K562 (cell line): ENCODE results near the gene ACSL3. TPM values are rescaled to one million over a fixed set of nuclear protein-coding genes. Genes with fewer than 3 reads are reported as not detected.

Experiments
- ATAC-seq: fragments of 200-7000 bp; cut with Tn5 transposase; 3 replicates; pipeline ENCODE4 v1.9.1; 2020; ENCODE audit warnings: moderate library complexity
- BruUV-seq: library from RNA; stranded (reverse); fragments of 400-500 nt; replicated peaks from 2 replicates; lab custom pipeline; 2021; lab: Mats Ljungman, UMichigan
- CTCF ChIA-PET: fragments of 300-600 bp; formaldehyde crosslinking; extraction: SDS; loops from one replicate; lab custom pipeline; 2021; ENCODE audit warnings: low intra/inter-chr PET ratio; lab: Yijun Ruan, JAX
- POLR2A ChIA-PET: fragments of 300-600, 350-650 bp; sonication (Branson Sonifier 250); formaldehyde crosslinking; extraction: SDS; loops from one replicate; lab custom pipeline; 2021; ENCODE audit warnings: antibody characterized with exemption, inconsistent platforms; lab: Yijun Ruan, JAX
- DNase-seq, 4 experiments: peaks; one replicate each; pipeline versions ENCODE4 v3.0.0 to v3.0.0-alpha.2; 2011 to 2018; ENCODE audit warnings: low spot score in 3 of 4, mixed read lengths in 3 of 4; ENCODE audit errors: extremely low read depth in 1 of 4
- FAIRE-seq: peaks from 2 replicates; lab custom pipeline; 2011; peaks lifted over from hg19 to GRCh38; lab: Jason Lieb, UNC
- H2AFZ ChIP-seq: 2 replicates; pipeline ENCODE4 v1.6.0; 2011; ENCODE audit warnings: low read depth, low read length, control low read depth, inconsistent platforms
- H3K27ac ChIP-seq: fragments of 200-600 bp; 3 replicates; pipeline ENCODE4 v1.8.0; 2011; ENCODE audit warnings: low read depth, mild to moderate bottlenecking, control low read depth, inconsistent platforms, low read length, moderate library complexity, mixed read lengths; ENCODE audit errors: extremely low read depth
- H3K27me3 ChIP-seq, 2 experiments: fragments of 300-600 bp in 1 of 2; 2 replicates in 1 of 2; 3 replicates in 1 of 2; pipeline versions ENCODE4 v1.6.0 to v1.8.0; 2011; ENCODE audit warnings: inconsistent platforms in 2 of 2, low read length in 2 of 2, mild to moderate bottlenecking in 1 of 2, mixed read lengths in 1 of 2, moderate library complexity in 1 of 2; ENCODE audit not compliant: control insufficient read depth in 2 of 2, insufficient read depth in 2 of 2
- H3K36me3 ChIP-seq: fragments of 300-600 bp; 3 replicates; pipeline ENCODE4 v1.8.0; 2011; ENCODE audit warnings: mild to moderate bottlenecking, low read length, inconsistent platforms; ENCODE audit not compliant: control insufficient read depth, insufficient read depth
- H3K4me1 ChIP-seq, 2 experiments: fragments of 200-600 bp in 1 of 2; replicated peaks in 1 of 2; 2 replicates in 1 of 2; 3 replicates in 1 of 2; pipeline versions ENCODE4 v1.5.1 to v1.8.0; 2011; ENCODE audit warnings: inconsistent platforms in 2 of 2, low read length in 2 of 2, mild to moderate bottlenecking in 1 of 2, mixed read lengths in 1 of 2, moderate library complexity in 1 of 2; ENCODE audit not compliant: control insufficient read depth in 2 of 2, insufficient read depth in 2 of 2
- H3K4me2 ChIP-seq: 2 replicates; pipeline ENCODE4 v1.6.1; 2011; ENCODE audit warnings: low read length, control low read depth, inconsistent platforms, mixed read lengths; ENCODE audit not compliant: insufficient read depth
- H3K4me3 ChIP-seq: fragments of 200-600 bp; sonication (generic), shearing (Covaris generic); 2 replicates; pipeline ENCODE4 v1.5.1; 2016; ENCODE audit warnings: control low read depth, inconsistent platforms
- H3K79me2 ChIP-seq: fragments of 200-600 bp; 3 replicates; pipeline ENCODE4 v1.8.0; 2011; ENCODE audit warnings: low read length, inconsistent platforms; ENCODE audit not compliant: control insufficient read depth, insufficient read depth
- H3K9ac ChIP-seq, 2 experiments: 2 replicates each; pipeline versions ENCODE4 v1.6.0 to v1.6.1; 2011; ENCODE audit warnings: low read depth in 2 of 2, low read length in 2 of 2, control low read depth in 1 of 2, inconsistent platforms in 1 of 2, mild to moderate bottlenecking in 1 of 2, mixed read lengths in 1 of 2; ENCODE audit not compliant: insufficient read depth in 1 of 2
- H3K9me1 ChIP-seq: one replicate; pipeline ENCODE4 v1.6.0; 2011; ENCODE audit warnings: inconsistent platforms, mild to moderate bottlenecking, low read length, moderate library complexity; ENCODE audit not compliant: control insufficient read depth, insufficient read depth
- H3K9me3 ChIP-seq: replicated peaks from 2 replicates; pipeline ENCODE4 v1.5.1; 2011; ENCODE audit warnings: low read depth, low read length, inconsistent platforms; ENCODE audit not compliant: control insufficient read depth, insufficient read depth
- H4K20me1 ChIP-seq: replicated peaks from 2 replicates; pipeline ENCODE4 v1.6.1; 2011; ENCODE audit warnings: low read length, inconsistent platforms, mixed read lengths; ENCODE audit not compliant: control insufficient read depth, insufficient read depth
- CGGBP1 ChIP-seq: fragments of 250-450 bp; sonication (Bioruptor Pico); IDR thresholded peaks from 2 replicates; pipeline ENCODE4 v1.9.0; 2021; ENCODE audit warnings: mild to moderate bottlenecking
- KDM1A ChIP-seq, 2 experiments: fragments of 450-650 bp; IDR thresholded peaks; 2 replicates each; pipeline ENCODE4 v1.6.1; 2016; ENCODE audit warnings: mild to moderate bottlenecking in 2 of 2
- MEIS2 ChIP-seq: fragments of 450-650 bp; IDR thresholded peaks from 2 replicates; pipeline ENCODE4 v1.6.1; 2014; ENCODE audit warnings: mild to moderate bottlenecking; ENCODE audit not compliant: partially characterized antibody
- PBX2 ChIP-seq, 2 experiments: IDR thresholded peaks in 1 of 2; conservative IDR thresholded peaks in 1 of 2; 2 replicates each; pipeline ENCODE4 v1.6.1; 2016; ENCODE audit warnings: low read depth in 2 of 2, mild to moderate bottlenecking in 1 of 2, missing compliant biosample characterization in 1 of 2, missing genetic modification characterization in 1 of 2, moderate library complexity in 1 of 2
- RBFOX2 ChIP-seq: fragments of 200-400 bp; formaldehyde crosslinking; IDR thresholded peaks from 2 replicates; pipeline ENCODE4 v1.6.1; 2017; ENCODE audit warnings: low read depth, mild to moderate bottlenecking, low read length, moderate library complexity
- ZMIZ1 ChIP-seq, 2 experiments: fragments of 150-350 bp in 1 of 2; IDR thresholded peaks; 2 replicates each; pipeline ENCODE4 v1.6.1; 2012 to 2016; ENCODE audit warnings: low read depth in 2 of 2, low read length in 2 of 2, mild to moderate bottlenecking in 1 of 2, moderate library complexity in 1 of 2
- WGBS: fragments of 100-300 bp; shearing (Covaris generic); methylation state at CpG from one replicate; pipeline ENCODE4 v1.1.6; 2016; ENCODE audit warnings: low coverage, mixed read lengths; ENCODE audit not compliant: insufficient coverage; ENCODE audit errors: missing lambda C conversion rate; 5-methylcytosine and 5-hydroxymethylcytosine counted together
- in situ Hi-C: fragments of 300-500 bp; cut with MboI; formaldehyde crosslinking; loops from 4 replicates; pipeline ENCODE4 v1.15.0; 2018; ENCODE audit warnings: inconsistent platforms, mixed read lengths
- intact Hi-C: fragments of 100-400 bp; cut with micrococcal nuclease; formaldehyde crosslinking; loops from 2 replicates; pipeline ENCODE4 v1.14.2; 2022
- polyA plus RNA-seq, 8 experiments: library from polyadenylated mRNA; depleted of rRNA in 4 of 8; stranded (reverse) in 5 of 8; unstranded in 3 of 8; fragments of >200 nt; fragmentation: Nextera tagmentation in 2 of 8; fragmentation: Illumina TruSeq in 1 of 8; extraction: Ambion mirVana in 2 of 8; extraction: Trizol in 1 of 8; gene quantifications; 2 replicates each; pipeline versions ENCODE4 v1.2.1 to v1.2.3, GENCODE V29; 2011 to 2014; ENCODE audit warnings: inconsistent platforms in 1 of 8, missing spikeins in 1 of 8
- total RNA-seq, 7 experiments: library from RNA; depleted of rRNA in 6 of 7; stranded (reverse); fragments of >200 nt in 6 of 7; fragmentation: Illumina TruSeq in 2 of 7; extraction: Trizol in 2 of 7; gene quantifications; 2 replicates each; pipeline versions ENCODE4 v1.2.1 to v1.2.3, GENCODE V29; 2011 to 2021; ENCODE audit warnings: low replicate concordance in 1 of 7

Gene ACSL3
- total and polyA plus RNA-seq, 9 of the 15 experiments (the other 6 are each of a cell fraction or from before 2014, with no cell fraction given), result 21.3 to 123 (median 85.2) TPM

GRCh38 chr2:222862909-222863544 lies 2.2 kb downstream of the ACSL3 start:
- in situ Hi-C loops, result no loop called here
- FAIRE-seq, result peak; percentile 48
- no TSS peak for BruUV-seq
- Histone ChIP-seq H2AFZ (no peak overlapping the region), H3K79me2 (peaks cover 73% of the 10 kb centered on the region), H3K4me3 (peak overlapping the region; percentile 93), H3K27ac (no peak overlapping the region), H3K27me3 (no peaks in the 10 kb centered on the region), H3K36me3 (no peaks in the 10 kb centered on the region; the same call in 2 of the 3 replicates), H3K4me2 (peak overlapping the region; percentile 89), H3K4me1 (peaks cover 6 to 35% of the 10 kb centered on the region in 2 experiments; a peak in 4 of 5 replicates), H3K9me3 (no peaks in the 10 kb centered on the region), H3K9ac (peak overlapping the region in 1 of 2 experiments; percentile 27; a peak in 1 of 4 replicates), H4K20me1 (peaks cover 51% of the 10 kb centered on the region), H3K9me1 (no peaks in the 10 kb centered on the region)
- POLR2A ChIA-PET, result interaction anchor here (1.3 to 2.0 kb wide), 6 partner anchors 12 to 156 kb away, joined by 5 to 6 read pairs (median 5); no protein-coding TSS in a partner anchor
- WGBS, result 12% methylated on average over 6 of the region's 6 CpGs
- TF ChIP-seq CGGBP1 (CRISPR knock-in tag) (no peak), KDM1A (IDR thresholded peaks at IDR 0.05) (0 out of 4 replicates have a peak, but pooled peaks of 1 of the 2 experiments have one; percentile 12), ZMIZ1 (IDR thresholded peaks at IDR 0.05; ENCODE audit: low read depth in 2 of 2, low read length in 2 of 2) (no peak), MEIS2 (peak; percentile 40), PBX2 (CRISPR knock-in tag; IDR thresholded peaks at IDR 0.05; ENCODE audit: low read depth) (no peak), PBX2 (tag; conservative IDR thresholded peaks at IDR 0.05; ENCODE audit: low read depth) (peak; percentile 30; the same call in 1 of the 2 replicates), RBFOX2 (peak; percentile 18; the same call in 1 of the 2 replicates)
- DNase-seq, result no peak
- no peak for ATAC-seq
- CTCF ChIA-PET, result no interaction called here
- intact Hi-C loops, result loop anchor here (1.0 to 5.0 kb wide), 2 partner anchors 39 to 154 kb away; no protein-coding TSS in a partner anchor
